Keratinocyte (primary cell): Measurements from ENCODE around the gene SLC5A7. TPM values are rescaled to one million over a fixed set of nuclear protein-coding genes. Genes with fewer than 3 reads are reported as not detected.

Source experiments
- DNase-seq: peaks from one replicate; pipeline ENCODE4 v3.0.0-alpha.2; 2011; ENCODE audit warnings: low read depth, missing footprints, low spot score
- FAIRE-seq: peaks from 2 replicates; lab custom pipeline; 2011; peaks lifted over from hg19 to GRCh38; lab: Jason Lieb, UNC
- H2AFZ ChIP-seq: 2 replicates; pipeline ENCODE4 v1.6.0; 2012; ENCODE audit warnings: low read length, control low read depth, inconsistent platforms; ENCODE audit not compliant: control insufficient read depth
- H3K27ac ChIP-seq: 2 replicates; pipeline ENCODE4 v1.5.1; 2011; ENCODE audit warnings: low read length; ENCODE audit not compliant: control insufficient read depth, insufficient read depth
- H3K27me3 ChIP-seq: 3 replicates; pipeline ENCODE4 v1.6.0; 2011; ENCODE audit warnings: low read length; ENCODE audit not compliant: control insufficient read depth, insufficient read depth; ENCODE audit errors: extremely low read depth
- H3K36me3 ChIP-seq, 2 experiments: 2 replicates in 1 of 2; 3 replicates in 1 of 2; pipeline ENCODE4 v1.5.1; 2011; ENCODE audit warnings: low read length in 2 of 2, mild to moderate bottlenecking in 1 of 2; ENCODE audit not compliant: control insufficient read depth in 2 of 2, insufficient read depth in 2 of 2; ENCODE audit errors: extremely low read depth in 1 of 2
- H3K4me1 ChIP-seq: 3 replicates; pipeline ENCODE4 v1.5.1; 2011; ENCODE audit warnings: low read length; ENCODE audit not compliant: control insufficient read depth, insufficient read depth; ENCODE audit errors: extremely low read depth
- H3K4me2 ChIP-seq: 3 replicates; pipeline ENCODE4 v1.6.0; 2011; ENCODE audit warnings: low read depth, low read length; ENCODE audit not compliant: control insufficient read depth, insufficient read depth; ENCODE audit errors: extremely low read depth
- H3K4me3 ChIP-seq, 3 experiments: fragments of 200-600 bp in 1 of 3; sonication (generic) in 1 of 3; 2 replicates in 2 of 3; 3 replicates in 1 of 3; pipeline ENCODE4 v1.5.1; 2011 to 2016; ENCODE audit warnings: low read length in 3 of 3, mild to moderate bottlenecking in 3 of 3, control low read depth in 2 of 3, inconsistent platforms in 1 of 3, low read depth in 1 of 3, mixed read lengths in 1 of 3, mixed run types in 1 of 3, moderate library complexity in 1 of 3; ENCODE audit not compliant: control insufficient read depth in 2 of 3, insufficient read depth in 2 of 3; ENCODE audit errors: extremely low read depth in 1 of 3
- H3K79me2 ChIP-seq: 2 replicates; pipeline ENCODE4 v1.6.0; 2012; ENCODE audit warnings: low read length; ENCODE audit not compliant: control insufficient read depth, insufficient read depth
- H3K9ac ChIP-seq: 3 replicates; pipeline ENCODE4 v1.6.0; 2011; ENCODE audit warnings: low read length; ENCODE audit not compliant: control insufficient read depth, insufficient read depth; ENCODE audit errors: extremely low read depth
- H3K9me1 ChIP-seq: 3 replicates; pipeline ENCODE4 v1.6.0; 2011; ENCODE audit warnings: low read length; ENCODE audit not compliant: control insufficient read depth, insufficient read depth; ENCODE audit errors: extremely low read depth
- H3K9me3 ChIP-seq: 2 replicates; pipeline ENCODE4 v1.5.1; 2012; ENCODE audit warnings: low read depth, low read length; ENCODE audit not compliant: control insufficient read depth
- H4K20me1 ChIP-seq: 3 replicates; pipeline ENCODE4 v1.6.0; 2011; ENCODE audit warnings: low read length; ENCODE audit not compliant: control insufficient read depth, insufficient read depth; ENCODE audit errors: extremely low read depth
- EZH2 ChIP-seq: IDR thresholded peaks from one replicate; pipeline ENCODE4 v1.6.1; 2012; ENCODE audit warnings: inconsistent platforms, mild to moderate bottlenecking, low read length, moderate library complexity
- dilution Hi-C: fragments of 300-500 bp; cut with MboI; formaldehyde crosslinking; loops from one replicate; pipeline ENCODE4 v1.7.0; 2020; ENCODE audit warnings: low sequenced_read_pairs; ENCODE audit not compliant: extremely low pct_ligation_motif_present
- polyA plus RNA-seq, 5 experiments: library from polyadenylated mRNA; depleted of rRNA in 3 of 5; stranded (reverse) in 3 of 5; stranded (forward) in 1 of 5; unstranded in 1 of 5; fragments of >200 nt; gene quantifications; 1 replicate in 1 of 5; 2 replicates in 3 of 5; 3 replicates in 1 of 5; pipeline versions ENCODE4 v1.2.1 to v1.2.3, GENCODE V29; 2011 to 2012; ENCODE audit warnings: missing spikeins in 2 of 5, low read depth in 1 of 5, low replicate concordance in 1 of 5
- TF ChIP-seq, protein P1 (sequence below), 3 experiments: IDR thresholded peaks in 1 of 3; conservative IDR thresholded peaks in 1 of 3; optimal IDR thresholded peaks in 1 of 3; 2 replicates in 2 of 3; 3 replicates in 1 of 3; pipeline versions ENCODE3 to v1.5.1; 2011; ENCODE audit warnings: low read length in 3 of 3, mild to moderate bottlenecking in 3 of 3, moderate library complexity in 2 of 3, control low read depth in 1 of 3, inconsistent platforms in 1 of 3; ENCODE audit not compliant: insufficient read depth in 2 of 3; ENCODE audit errors: extremely low read depth in 1 of 3

SLC5A7 gene
- polyA plus RNA-seq, 1 donor (not counting 4 experiments of a cell fraction or from before 2014, with no cell fraction given), result not detected

GRCh38 chr2:107964185-107964584 is 22.1 kb upstream of the SLC5A7 start:
- FAIRE-seq (no peak), DNase-seq (no peak)
- H3K27ac ChIP-seq, result no peak overlapping the region
- no peaks in the 10 kb centered on the region for H3K79me2 ChIP-seq
- no peak overlapping the region for H3K4me2 ChIP-seq
- no peak for TF ChIP-seq EZH2
- TF ChIP-seq, protein P1, sequence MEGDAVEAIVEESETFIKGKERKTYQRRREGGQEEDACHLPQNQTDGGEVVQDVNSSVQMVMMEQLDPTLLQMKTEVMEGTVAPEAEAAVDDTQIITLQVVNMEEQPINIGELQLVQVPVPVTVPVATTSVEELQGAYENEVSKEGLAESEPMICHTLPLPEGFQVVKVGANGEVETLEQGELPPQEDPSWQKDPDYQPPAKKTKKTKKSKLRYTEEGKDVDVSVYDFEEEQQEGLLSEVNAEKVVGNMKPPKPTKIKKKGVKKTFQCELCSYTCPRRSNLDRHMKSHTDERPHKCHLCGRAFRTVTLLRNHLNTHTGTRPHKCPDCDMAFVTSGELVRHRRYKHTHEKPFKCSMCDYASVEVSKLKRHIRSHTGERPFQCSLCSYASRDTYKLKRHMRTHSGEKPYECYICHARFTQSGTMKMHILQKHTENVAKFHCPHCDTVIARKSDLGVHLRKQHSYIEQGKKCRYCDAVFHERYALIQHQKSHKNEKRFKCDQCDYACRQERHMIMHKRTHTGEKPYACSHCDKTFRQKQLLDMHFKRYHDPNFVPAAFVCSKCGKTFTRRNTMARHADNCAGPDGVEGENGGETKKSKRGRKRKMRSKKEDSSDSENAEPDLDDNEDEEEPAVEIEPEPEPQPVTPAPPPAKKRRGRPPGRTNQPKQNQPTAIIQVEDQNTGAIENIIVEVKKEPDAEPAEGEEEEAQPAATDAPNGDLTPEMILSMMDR (optimal IDR thresholded peaks at IDR 0.05 in 1 of 3, IDR thresholded peaks at IDR 0.05 in 1 of 3, conservative IDR thresholded peaks at IDR 0.05 in 1 of 3; ENCODE audit: extremely low read depth in 1 of 3, insufficient read depth in 2 of 3, low read length in 3 of 3), result no peak
- H3K9me3 ChIP-seq, result no peaks in the 10 kb centered on the region
- H4K20me1 ChIP-seq, result no peaks in the 10 kb centered on the region
- no peaks in the 10 kb centered on the region for H3K9me1 ChIP-seq
- dilution Hi-C loops, result no loop called here
- no peak overlapping the region for H3K4me3 ChIP-seq
- H2AFZ ChIP-seq, result no peak overlapping the region
- no peaks in the 10 kb centered on the region for H3K4me1 ChIP-seq
- H3K27me3 ChIP-seq, result no peaks in the 10 kb centered on the region
- no peak overlapping the region for H3K9ac ChIP-seq
- H3K36me3 ChIP-seq, result no peaks in the 10 kb centered on the region

DNA sequence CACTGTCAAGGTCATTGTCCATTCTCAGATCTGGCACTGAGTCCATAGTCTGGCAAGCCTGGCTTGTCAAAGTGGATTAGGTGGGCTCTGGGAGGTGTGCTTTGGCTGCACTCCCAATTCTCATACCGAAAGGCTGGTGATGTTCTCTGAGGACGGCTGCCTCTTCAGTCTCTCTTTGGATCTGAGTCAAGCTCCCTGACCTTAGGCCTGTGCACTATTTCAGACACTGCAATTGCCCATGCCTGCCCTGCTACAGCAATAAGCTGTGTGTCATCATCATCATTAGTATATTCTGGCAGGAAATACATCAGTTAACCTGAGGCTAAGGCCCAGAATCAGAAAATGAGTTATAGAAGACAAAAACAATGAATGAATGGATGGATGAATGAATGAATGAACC is 1.6 kb upstream of the SLC5A7 start:
- H3K9me1 ChIP-seq, result no peaks in the 10 kb centered on the region
- peaks cover 20% of the 10 kb centered on the region for H3K27me3 ChIP-seq
- H3K9me3 ChIP-seq, result no peaks in the 10 kb centered on the region
- TF ChIP-seq, protein P1 (optimal IDR thresholded peaks at IDR 0.05 in 1 of 3, IDR thresholded peaks at IDR 0.05 in 1 of 3, conservative IDR thresholded peaks at IDR 0.05 in 1 of 3; ENCODE audit: extremely low read depth in 1 of 3, insufficient read depth in 2 of 3, low read length in 3 of 3), result no peak
- TF ChIP-seq EZH2, result no peak
- FAIRE-seq, result no peak
- H3K79me2 ChIP-seq, result no peaks in the 10 kb centered on the region
- H2AFZ ChIP-seq, result no peak overlapping the region
- H4K20me1 ChIP-seq, result no peaks in the 10 kb centered on the region
- no peak overlapping the region for H3K4me2 ChIP-seq
- no peak overlapping the region for H3K27ac ChIP-seq
- dilution Hi-C loops, result no loop called here
- no peak for DNase-seq
- no peak overlapping the region for H3K9ac ChIP-seq
- H3K36me3 ChIP-seq, result no peaks in the 10 kb centered on the region
- H3K4me1 ChIP-seq, result no peaks in the 10 kb centered on the region
- no peak overlapping the region for H3K4me3 ChIP-seq
